ENCODE data around the gene PDSS2.

- TF ChIP-seq CTCF (IDR thresholded peaks at IDR 0.05) (no peak), EZH2 (IDR thresholded peaks at IDR 0.05) (no peak), EZH2phosphoT487 (IDR thresholded peaks at IDR 0.05) (no peak)
Observed at GRCh38 chr6:107386340-107386739, 73.0 kb downstream of the PDSS2 start.
